ENCODE results near the gene BABAM2.

BABAM2 gene

GRCh38 chr2:28032816-28033215 is 142.3 kb downstream of the BABAM2 start:
- DNase-seq (ENCODE audit: low read depth), result no peak
- H3K4me3 ChIP-seq (ENCODE audit: low read depth, low read length), result no peak overlapping the region
- TF ChIP-seq, protein P1, sequence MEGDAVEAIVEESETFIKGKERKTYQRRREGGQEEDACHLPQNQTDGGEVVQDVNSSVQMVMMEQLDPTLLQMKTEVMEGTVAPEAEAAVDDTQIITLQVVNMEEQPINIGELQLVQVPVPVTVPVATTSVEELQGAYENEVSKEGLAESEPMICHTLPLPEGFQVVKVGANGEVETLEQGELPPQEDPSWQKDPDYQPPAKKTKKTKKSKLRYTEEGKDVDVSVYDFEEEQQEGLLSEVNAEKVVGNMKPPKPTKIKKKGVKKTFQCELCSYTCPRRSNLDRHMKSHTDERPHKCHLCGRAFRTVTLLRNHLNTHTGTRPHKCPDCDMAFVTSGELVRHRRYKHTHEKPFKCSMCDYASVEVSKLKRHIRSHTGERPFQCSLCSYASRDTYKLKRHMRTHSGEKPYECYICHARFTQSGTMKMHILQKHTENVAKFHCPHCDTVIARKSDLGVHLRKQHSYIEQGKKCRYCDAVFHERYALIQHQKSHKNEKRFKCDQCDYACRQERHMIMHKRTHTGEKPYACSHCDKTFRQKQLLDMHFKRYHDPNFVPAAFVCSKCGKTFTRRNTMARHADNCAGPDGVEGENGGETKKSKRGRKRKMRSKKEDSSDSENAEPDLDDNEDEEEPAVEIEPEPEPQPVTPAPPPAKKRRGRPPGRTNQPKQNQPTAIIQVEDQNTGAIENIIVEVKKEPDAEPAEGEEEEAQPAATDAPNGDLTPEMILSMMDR (conservative IDR thresholded peaks at IDR 0.05; ENCODE audit: low read depth, low read length), result no peak

GRCh38 chr2:28034696-28035095 is 144.2 kb downstream of the BABAM2 start:
- DNase-seq (ENCODE audit: low read depth), result no peak
- TF ChIP-seq, protein P1 (conservative IDR thresholded peaks at IDR 0.05; ENCODE audit: low read depth, low read length), result no peak
- no peak overlapping the region for H3K4me3 ChIP-seq (ENCODE audit: low read depth, low read length)

DNA sequence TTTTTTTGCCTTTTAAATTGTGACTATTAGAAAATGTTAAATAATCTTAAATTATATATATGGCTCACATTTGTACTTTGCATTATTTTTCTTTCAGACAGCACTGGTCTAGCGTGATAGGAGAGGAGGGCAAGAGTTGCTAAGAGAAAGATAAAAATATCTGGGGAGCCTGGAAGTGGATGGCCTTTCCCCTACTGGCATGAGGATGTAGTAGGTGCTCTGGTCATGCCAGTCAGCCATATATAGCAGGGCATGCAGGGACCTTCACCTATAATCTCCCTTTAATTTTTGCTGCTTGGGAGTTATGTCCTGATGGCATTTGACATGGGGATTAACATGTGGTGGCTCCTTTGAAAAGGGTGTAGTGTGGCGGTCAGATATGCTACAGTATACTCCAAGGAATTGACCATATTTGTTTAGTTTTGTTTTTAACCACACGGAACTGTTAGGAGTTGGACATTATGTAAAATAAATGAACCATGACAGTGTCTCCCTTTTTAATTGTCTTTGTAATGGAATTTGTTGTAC is 144.7 kb downstream of the BABAM2 start:
- TF ChIP-seq, protein P1 (conservative IDR thresholded peaks at IDR 0.05; ENCODE audit: low read depth, low read length), result no peak
- no peak overlapping the region for H3K4me3 ChIP-seq (ENCODE audit: low read depth, low read length)
- no peak for DNase-seq (ENCODE audit: low read depth)

- DNase-seq (ENCODE audit: low read depth), result no peak
- TF ChIP-seq, protein P1 (conservative IDR thresholded peaks at IDR 0.05; ENCODE audit: low read depth, low read length), result no peak
- H3K4me3 ChIP-seq (ENCODE audit: low read depth, low read length), result no peak overlapping the region
Observed at GRCh38 chr2:28035816-28036215, 145.3 kb downstream of the BABAM2 start.

DNA sequence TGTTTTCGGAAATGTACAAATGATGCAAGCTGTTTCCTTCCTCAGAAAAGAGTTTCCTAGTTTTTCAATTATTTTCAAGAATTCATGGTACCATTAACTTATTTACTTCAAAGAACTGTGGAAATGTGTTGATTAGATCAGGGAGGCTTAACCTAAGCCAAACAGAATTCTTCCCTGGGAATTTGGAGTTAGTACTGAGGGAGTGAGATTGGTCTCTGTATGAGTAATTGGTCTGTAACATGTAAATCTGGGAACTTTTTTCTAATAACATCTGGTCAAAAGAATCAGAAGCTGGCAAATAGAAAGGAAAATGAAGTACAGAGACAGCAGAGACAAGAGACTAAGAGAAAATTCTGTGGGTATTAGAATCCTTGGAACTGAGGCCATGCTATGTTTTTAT is 145.8 kb downstream of the BABAM2 start:
- no peak for DNase-seq (ENCODE audit: low read depth)
- H3K4me3 ChIP-seq (ENCODE audit: low read depth, low read length), result no peak overlapping the region
- TF ChIP-seq, protein P1 (conservative IDR thresholded peaks at IDR 0.05; ENCODE audit: low read depth, low read length), result no peak

DNA sequence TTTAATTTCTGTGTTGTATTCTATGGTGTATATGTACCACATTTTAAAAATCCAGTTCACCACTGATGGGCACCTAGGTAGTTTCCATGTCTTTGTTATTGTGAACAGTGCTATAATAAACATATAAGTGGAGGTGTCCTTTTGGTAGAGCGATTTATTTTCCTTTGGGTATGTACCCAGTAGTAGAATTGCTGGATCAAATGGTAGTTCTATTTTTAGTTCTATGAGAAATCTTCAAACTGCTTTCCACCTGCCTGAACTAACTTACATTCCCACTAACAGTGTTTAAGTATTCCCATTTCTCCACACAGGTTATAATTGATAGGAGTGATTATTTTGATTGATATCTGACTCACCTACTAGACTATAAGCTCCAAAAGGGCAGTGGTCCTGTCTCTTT is 148.2 kb downstream of the BABAM2 start:
- DNase-seq (ENCODE audit: low read depth), result no peak
- H3K4me3 ChIP-seq (ENCODE audit: low read depth, low read length), result no peak overlapping the region
- TF ChIP-seq, protein P1 (conservative IDR thresholded peaks at IDR 0.05; ENCODE audit: low read depth, low read length), result no peak

DNA sequence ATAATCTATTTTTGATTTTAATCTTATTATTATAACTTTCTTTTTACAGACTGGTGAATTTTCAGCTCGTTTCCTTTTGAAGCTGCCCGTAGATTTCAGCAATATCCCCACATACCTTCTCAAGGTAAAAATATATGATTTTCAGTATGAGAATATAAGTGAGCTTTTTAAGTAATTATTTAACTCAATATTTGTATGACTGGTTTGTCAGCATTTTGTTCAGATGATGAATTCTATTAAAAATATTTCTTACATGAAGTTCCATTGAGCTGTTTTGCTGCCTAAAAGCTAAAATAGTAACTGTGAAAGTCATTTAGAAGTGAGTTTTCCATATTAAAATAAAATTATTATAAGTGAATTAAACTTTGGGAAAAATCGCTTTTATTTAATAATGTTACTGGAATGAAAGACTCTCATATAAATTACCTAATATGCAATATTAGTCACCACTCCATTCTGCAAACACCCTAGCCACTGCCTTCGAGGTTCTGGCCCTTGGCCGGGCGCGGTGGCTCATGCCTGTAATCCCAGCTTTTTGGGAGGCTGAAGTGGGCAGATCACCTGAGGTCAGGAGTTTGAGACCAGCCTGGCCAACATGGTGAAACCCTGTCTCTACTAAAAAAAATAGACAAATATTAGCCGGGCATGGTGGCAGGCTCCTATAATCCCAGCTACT is 155.3 kb downstream of the BABAM2 start:
- H3K4me3 ChIP-seq (ENCODE audit: low read depth, low read length), result no peak overlapping the region
- TF ChIP-seq, protein P1 (conservative IDR thresholded peaks at IDR 0.05; ENCODE audit: low read depth, low read length), result no peak
- no peak for DNase-seq (ENCODE audit: low read depth)
